Cardiac fibroblast (primary cell): ENCODE results near the gene MICAL3.

ENCODE experiments used
- DNase-seq, 2 donors: peaks; one replicate each; pipeline versions ENCODE4 v3.0.0 to v3.0.0-alpha.2; 2010; ENCODE audit warnings: low read depth in 2 of 2
- H3K4me3 ChIP-seq, 2 donors: replicated peaks in 1 of 2; 1 replicate in 1 of 2; 2 replicates in 1 of 2; pipeline ENCODE4 v1.5.1; 2011; ENCODE audit warnings: low read depth in 2 of 2, low read length in 2 of 2, mild to moderate bottlenecking in 2 of 2, moderate library complexity in 1 of 2
- CTCF ChIP-seq: IDR thresholded peaks from one replicate; pipeline ENCODE4 v1.5.1; 2011; ENCODE audit warnings: low read depth, mild to moderate bottlenecking, low read length, inconsistent platforms

Gene MICAL3

DNA sequence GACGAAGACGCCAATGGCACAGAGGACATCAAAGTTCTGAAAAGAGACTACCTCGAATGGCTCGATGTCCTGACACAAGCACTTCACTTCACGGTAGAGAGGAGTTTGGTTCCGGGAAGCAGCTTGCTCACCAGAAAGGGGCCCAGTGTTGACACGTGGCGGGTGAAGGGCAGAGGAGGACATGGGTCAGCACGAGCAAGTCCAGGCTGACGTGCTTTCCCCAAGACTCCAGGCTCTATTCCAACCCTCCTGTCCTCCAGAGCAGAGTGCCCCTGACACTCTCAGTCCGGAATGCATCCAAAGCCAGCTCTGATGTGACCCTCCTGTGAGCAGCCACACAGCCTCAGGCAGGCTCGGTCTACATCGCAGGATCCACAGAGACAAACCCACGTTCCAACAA is 172.6 kb downstream of the MICAL3 start:
- peak in 1 of 2 donors; percentile 14 for DNase-seq
- no peak overlapping the region for H3K4me3 ChIP-seq
- no peak for TF ChIP-seq CTCF

DNA sequence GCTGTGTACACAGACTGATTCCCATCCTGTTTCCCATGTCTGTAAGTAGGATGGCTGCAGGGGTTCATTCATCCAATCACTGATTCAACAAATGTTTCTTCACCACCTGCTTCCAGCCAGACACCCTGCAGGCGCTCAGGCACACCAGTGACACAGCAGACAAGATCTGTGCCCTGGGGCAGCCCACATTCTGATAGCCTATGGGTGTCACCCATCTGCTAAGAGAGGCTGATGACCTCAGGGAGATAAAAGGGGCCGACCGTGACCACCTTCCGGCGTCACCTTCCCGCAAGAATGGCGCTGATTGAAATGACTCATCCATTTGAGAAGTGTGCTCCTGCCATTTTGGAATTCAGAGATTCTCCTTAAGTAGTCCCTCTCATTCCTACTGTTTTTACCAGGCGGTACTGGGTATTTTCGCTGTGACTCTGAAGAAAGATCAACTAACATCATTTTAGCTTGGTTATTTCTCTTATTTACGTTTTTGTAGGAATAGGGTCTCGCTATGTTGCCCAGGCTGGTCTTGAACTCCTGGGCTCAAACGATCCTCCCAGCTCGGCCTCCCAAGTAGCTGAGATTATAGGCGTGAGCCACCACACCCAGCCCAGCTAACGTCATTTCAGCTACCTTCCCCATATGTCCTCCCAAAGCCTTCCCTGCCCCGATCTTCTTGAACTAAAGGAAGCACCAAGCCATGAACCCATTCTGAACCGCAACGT is 176.8 kb downstream of the MICAL3 start:
- H3K4me3 ChIP-seq: no peak overlapping the region
- no peak for TF ChIP-seq CTCF
- DNase-seq: no peak

DNA sequence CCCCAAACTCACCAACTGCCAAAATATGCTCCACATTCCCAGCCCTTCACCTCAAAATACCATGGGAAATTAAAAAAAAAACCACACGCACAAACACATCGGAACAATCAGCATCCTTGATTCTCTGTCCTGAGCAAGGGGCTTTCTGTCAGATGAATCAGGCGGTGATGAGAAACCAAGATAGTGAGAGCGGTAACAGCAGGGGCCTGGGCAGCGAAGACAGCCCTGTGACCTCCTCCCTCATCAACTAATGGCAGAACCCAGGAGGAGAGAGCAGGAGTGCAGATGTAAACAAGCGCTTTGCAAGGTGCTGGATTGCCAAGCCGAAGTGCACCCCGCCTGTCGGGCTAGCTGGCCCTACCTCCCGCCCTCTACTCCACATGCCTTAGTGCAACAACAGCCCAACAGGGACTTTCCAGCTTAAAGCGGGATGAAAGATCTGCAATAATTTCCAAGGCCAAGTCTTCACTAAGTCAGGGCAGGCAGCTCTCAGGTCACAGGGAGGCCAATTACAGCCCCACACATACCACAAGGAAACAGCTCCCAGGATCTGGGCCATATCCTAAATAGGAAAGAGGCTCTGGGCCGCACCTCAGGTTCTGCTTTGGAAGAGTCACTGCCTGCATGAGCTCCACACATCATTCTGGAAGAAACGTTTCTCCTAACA is 177.9 kb downstream of the MICAL3 start:
- TF ChIP-seq CTCF: no peak
- no peak for DNase-seq
- H3K4me3 ChIP-seq: no peak overlapping the region

DNA sequence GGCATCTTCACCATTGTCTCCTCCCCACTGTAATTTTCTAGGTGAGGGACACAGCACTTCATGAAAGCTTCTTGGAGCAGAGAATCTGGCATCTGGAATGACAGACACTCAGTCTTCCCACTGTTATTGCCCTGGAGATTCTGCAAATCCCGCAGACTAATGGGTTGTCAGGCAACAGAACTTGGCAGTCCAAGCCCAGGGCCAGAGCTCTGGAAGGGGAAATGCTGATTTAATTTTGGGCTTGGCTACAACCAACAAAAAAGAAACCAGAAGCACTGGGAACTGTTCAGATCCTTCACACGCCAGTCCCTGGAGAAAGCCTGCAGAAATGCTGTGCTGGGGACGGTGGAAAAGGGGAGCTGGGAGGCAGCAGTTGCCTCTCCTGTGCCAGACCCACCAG is 178.6 kb downstream of the MICAL3 start:
- no peak for DNase-seq
- no peak overlapping the region for H3K4me3 ChIP-seq
- no peak for TF ChIP-seq CTCF

- TF ChIP-seq CTCF: no peak
- no peak overlapping the region for H3K4me3 ChIP-seq
- DNase-seq: no peak
Measured at GRCh38 chr22:17845327-17845726, 179.0 kb downstream of the MICAL3 start.

GRCh38 chr22:17844150-17844549 is 180.2 kb downstream of the MICAL3 start:
- DNase-seq: no peak
- H3K4me3 ChIP-seq: no peak overlapping the region
- no peak for TF ChIP-seq CTCF
